Right ventricle myocardium superior (tissue), 1 donor: ENCODE measurements around the gene VPS26A. TPM values are rescaled to one million over a fixed set of nuclear protein-coding genes. Genes with fewer than 3 reads are reported as not detected.
"Not testable (repeated sequence)": the region's sequence is repeated elsewhere in the genome, so short reads cannot be mapped to it uniquely, and the experiment has no call there.

Experiments
- ATAC-seq: fragments of 200-7000 bp; cut with Tn5 transposase; one replicate; pipeline ENCODE4 v1.9.1; 2020; ENCODE audit warnings: mild to moderate bottlenecking; ENCODE audit not compliant: poor library complexity
- DNase-seq: peaks from one replicate; pipeline ENCODE4 v3.0.0-alpha.2; 2020
- intact Hi-C: fragments of 100-400 bp; cut with DNase I; formaldehyde crosslinking; loops from one replicate; pipeline ENCODE4 v1.11.2; 2022
- total RNA-seq: library from RNA; stranded (reverse); fragmentation: NEBNext Ultra II Directional; extraction: Animal tissue kit (Norgen Biotek cat#: 25700); gene quantifications from one replicate; pipeline ENCODE4 v1.2.1, GENCODE V29; 2021
- donor health status: DM: no; HTN: yes; CAD: no; lungs with severe emphysema.

Gene VPS26A
- total RNA-seq, 1 donor from 2014 or later: 34.8 TPM

GRCh38 chr10:69100136-69100872 is 23.7 kb upstream of the VPS26A start:
- no peak for ATAC-seq

GRCh38 chr10:69101451-69102095 is 22.4 kb upstream of the VPS26A start:
- intact Hi-C loops: no loop called here
- ATAC-seq (no peak), DNase-seq (no peak)

More at GRCh38 chr10:69100136-69100872, 23.7 kb upstream of the VPS26A start:
- intact Hi-C loops: no loop called here
- DNase-seq: no peak

GRCh38 chr10:69102440-69102839 is 21.5 kb upstream of the VPS26A start:
- no peak for ATAC-seq
- intact Hi-C loops: no loop called here
- DNase-seq: no peak

GRCh38 chr10:69103784-69104183 is 20.2 kb upstream of the VPS26A start:
- ATAC-seq (no peak), DNase-seq (no peak)
- intact Hi-C loops: no loop called here

- ATAC-seq (no peak), DNase-seq (no peak)
- intact Hi-C loops: no loop called here
Measured at GRCh38 chr10:69104994-69105790, 18.8 kb upstream of the VPS26A start.

GRCh38 chr10:69107176-69107490 is 16.8 kb upstream of the VPS26A start:
- no peak for ATAC-seq

GRCh38 chr10:69107699-69108098 is 16.3 kb upstream of the VPS26A start:
- intact Hi-C loops: no loop called here
- no peak for DNase-seq
- no peak for ATAC-seq

More at GRCh38 chr10:69107176-69107490, 16.8 kb upstream of the VPS26A start:
- intact Hi-C loops: no loop called here
- no peak for DNase-seq

GRCh38 chr10:69119896-69120295 is 4.1 kb upstream of the VPS26A start:
- intact Hi-C loops: no loop called here
- no peak for ATAC-seq
- DNase-seq: no peak

GRCh38 chr10:69123306-69123746 is 652 bp upstream of the VPS26A start:
- peak; percentile 53 for ATAC-seq
- no peak for DNase-seq
- intact Hi-C loops: no loop called here

- peak; percentile 67 for DNase-seq
- intact Hi-C loops: no loop called here
- ATAC-seq: peak; percentile 24
Measured at GRCh38 chr10:69124563-69125268, 738 bp downstream of the VPS26A start.

- ATAC-seq (no peak), DNase-seq (no peak)
- intact Hi-C loops: no loop called here
Measured at GRCh38 chr10:69125554-69125953, 1.6 kb downstream of the VPS26A start.

- intact Hi-C loops: no loop called here
- ATAC-seq: peak; percentile 20
Measured at GRCh38 chr10:69130251-69130650, 6.3 kb downstream of the VPS26A start.

GRCh38 chr10:69139961-69140360 is 16.0 kb downstream of the VPS26A start:
- intact Hi-C loops: no loop called here
- no peak for ATAC-seq
- no peak for DNase-seq

More at GRCh38 chr10:69130251-69130650, 6.3 kb downstream of the VPS26A start:
- no peak for DNase-seq

GRCh38 chr10:69141304-69141703 is 17.3 kb downstream of the VPS26A start:
- DNase-seq (no peak), ATAC-seq (no peak)
- intact Hi-C loops: no loop called here

GRCh38 chr10:69142074-69142473 is 18.1 kb downstream of the VPS26A start:
- ATAC-seq, DNase-seq, intact Hi-C loops: not testable (repeated sequence)

GRCh38 chr10:69142983-69143382 is 19.0 kb downstream of the VPS26A start:
- no peak for ATAC-seq
- DNase-seq: no peak
- intact Hi-C loops: no loop called here

GRCh38 chr10:69145329-69145728 is 21.4 kb downstream of the VPS26A start:
- ATAC-seq (no peak), DNase-seq (no peak)

GRCh38 chr10:69145864-69146263 is 21.9 kb downstream of the VPS26A start:
- intact Hi-C loops: no loop called here
- no peak for ATAC-seq
- no peak for DNase-seq

More at GRCh38 chr10:69145329-69145728, 21.4 kb downstream of the VPS26A start:
- intact Hi-C loops: no loop called here

- intact Hi-C loops: no loop called here
- DNase-seq: no peak
- ATAC-seq: no peak
Measured at GRCh38 chr10:69146759-69147158, 22.8 kb downstream of the VPS26A start.
